Kasumi-1 (cell line): Measurements from ENCODE around the gene BRSK2.
A peak's percentile ranks its signal among the peaks of the same experiment; 100 is the strongest.

Source experiments
- DNase-seq, 2 experiments: peaks; one replicate each; lab custom pipeline; 2025; lab: John Stamatoyannopoulos, UW

Gene BRSK2

GRCh38 chr11:1483445-1483961, 93.8 kb downstream of the BRSK2 start:
- DNase-seq: no peak

DNA sequence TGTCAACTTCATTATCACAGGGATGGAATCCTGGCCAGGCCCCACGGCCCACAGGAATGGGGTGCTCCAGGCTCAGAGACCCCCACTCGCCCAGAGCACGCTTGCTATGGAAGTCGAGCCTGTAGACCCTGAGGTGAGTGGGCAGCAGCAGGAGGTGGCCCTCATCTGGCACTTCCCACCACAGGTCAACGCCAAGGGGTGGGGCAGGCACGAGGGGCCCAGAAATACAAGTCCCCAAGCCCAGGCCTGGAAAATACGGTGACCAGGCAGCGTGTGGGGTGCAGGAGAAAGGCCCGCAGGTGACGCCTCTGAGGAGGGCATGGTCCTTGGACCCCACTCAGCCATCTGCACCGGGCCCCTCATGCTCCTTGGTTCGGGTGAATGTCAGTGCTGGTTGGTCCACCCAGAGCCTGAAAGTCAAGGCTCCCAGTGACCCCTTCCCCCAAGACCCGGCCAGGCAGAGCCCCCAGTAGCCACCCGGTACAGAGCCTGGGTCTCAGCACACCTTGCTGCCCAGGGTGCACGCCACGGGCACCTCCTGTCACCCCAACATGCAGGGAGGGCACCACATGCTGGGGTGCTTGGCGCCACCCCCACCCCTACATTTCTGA, 94.4 kb downstream of the BRSK2 start:
- no peak for DNase-seq

DNA sequence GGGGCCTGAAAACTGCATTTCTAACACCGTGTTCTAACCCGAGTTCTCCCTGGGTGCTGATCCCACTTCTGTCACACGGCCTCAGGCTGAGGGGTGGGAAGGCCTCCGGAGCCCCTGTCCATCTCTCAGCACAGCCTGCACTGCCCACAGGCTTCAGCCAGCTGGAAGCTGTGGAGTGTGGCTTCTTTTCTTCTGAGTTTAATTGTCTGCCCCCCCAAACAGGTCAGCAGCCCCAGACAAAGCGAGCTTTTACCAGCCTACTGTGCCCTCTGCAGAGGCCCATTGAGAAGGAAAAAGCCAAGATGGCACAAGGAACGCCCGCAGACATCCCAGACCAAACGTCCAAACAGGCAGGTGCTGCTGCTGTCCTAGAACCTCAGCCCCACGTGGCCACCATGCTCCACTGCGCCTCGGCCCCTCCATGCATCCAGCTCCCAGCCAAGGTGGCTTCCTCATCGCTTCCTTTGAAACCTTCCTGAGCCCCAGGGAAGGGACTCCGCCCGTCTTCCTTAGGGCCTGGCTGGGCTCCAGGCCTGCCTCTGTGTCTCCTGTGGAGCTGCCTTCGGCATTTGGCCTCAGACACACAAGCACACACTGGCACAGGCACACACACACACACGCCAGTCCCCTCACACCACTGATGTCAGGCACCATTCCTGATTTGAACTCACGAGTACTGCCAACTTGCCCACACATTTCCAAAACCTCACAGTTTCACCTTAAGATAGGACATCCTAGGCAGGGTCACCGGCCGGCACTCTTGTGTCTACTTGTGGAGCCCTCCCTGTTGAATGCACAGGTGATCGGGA, 95.2 kb downstream of the BRSK2 start:
- DNase-seq: no peak

DNA sequence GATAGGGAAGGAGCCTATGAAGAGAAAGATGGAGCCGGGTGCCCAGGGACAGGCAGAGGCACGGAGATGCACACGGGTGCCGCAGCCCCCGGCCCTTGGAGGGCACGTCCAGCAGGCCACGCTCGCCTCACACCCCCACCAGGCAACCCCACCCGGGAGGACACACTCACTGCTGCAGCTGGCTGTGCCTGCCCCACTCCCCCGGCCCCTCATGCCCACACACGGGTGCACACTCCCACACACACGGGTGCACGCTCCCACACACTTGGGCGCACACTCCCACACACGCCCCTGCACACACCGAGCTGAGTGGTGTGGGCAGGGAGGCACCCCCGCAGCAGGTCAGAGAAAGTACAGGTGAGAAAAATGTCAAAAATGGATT, 95.8 kb downstream of the BRSK2 start:
- DNase-seq: no peak

- DNase-seq: no peak
Measured at GRCh38 chr11:1486054-1486825, 96.5 kb downstream of the BRSK2 start, which contains the start of gene MOB2. TSS of gene MOB2 (minus strand) at chr11:1486779. CDS start at chr11:1486556, 223 bp downstream.

GRCh38 chr11:1487091-1487850, 97.5 kb downstream of the BRSK2 start:
- DNase-seq: no peak

GRCh38 chr11:1487851-1488574, 98.3 kb downstream of the BRSK2 start:
- no peak for DNase-seq

DNA sequence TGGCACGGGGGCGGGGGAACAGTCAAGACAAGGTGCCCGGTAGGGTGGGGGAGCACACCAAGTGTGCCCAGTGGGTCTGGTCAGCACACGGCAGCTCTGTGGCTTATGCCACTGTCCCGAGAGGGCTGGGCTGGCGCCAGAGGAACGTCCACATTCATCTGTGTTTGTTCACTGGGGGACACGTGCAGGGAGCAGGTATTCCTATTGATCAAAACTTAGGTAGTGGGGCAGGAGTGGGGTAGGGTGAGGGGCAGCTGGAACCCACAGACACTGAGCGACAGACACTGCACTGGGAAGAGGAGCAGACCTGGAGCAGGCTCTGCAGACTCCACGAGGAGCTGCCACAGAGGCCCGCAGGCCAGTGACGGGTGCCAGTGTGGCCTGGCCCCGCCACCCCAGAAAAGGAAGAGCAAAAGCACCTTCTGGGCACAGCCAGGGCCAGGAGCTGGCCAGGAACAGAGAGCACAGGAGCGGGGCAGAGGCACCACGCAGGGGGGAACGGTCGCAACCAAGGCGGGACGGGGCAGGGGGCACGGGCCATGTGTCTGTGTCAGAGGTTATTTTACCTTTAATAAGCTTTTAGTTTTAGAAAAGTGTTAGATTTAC, 98.9 kb downstream of the BRSK2 start:
- DNase-seq: no peak

GRCh38 chr11:1490651-1491050, 100.9 kb downstream of the BRSK2 start:
- DNase-seq: no peak

DNA sequence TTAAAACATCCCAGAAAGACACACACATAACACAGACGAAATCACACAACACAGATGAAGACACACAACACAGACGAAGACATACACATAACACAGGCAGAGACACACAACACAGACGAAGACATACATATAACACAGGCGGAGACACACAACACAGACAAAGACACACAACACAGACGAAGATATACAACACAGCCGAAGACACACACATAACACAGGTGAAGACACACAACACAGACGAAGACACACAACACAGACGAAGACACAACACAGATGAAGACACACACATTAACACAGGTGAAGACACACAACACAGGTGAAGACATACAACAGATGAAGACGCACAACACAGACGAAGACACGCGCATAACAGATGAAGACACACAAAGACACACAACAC, 101.6 kb downstream of the BRSK2 start:
- no peak for DNase-seq

- DNase-seq: peak; percentile 7 to 43
Measured at GRCh38 chr11:1493650-1494244, 104.0 kb downstream of the BRSK2 start.

DNA sequence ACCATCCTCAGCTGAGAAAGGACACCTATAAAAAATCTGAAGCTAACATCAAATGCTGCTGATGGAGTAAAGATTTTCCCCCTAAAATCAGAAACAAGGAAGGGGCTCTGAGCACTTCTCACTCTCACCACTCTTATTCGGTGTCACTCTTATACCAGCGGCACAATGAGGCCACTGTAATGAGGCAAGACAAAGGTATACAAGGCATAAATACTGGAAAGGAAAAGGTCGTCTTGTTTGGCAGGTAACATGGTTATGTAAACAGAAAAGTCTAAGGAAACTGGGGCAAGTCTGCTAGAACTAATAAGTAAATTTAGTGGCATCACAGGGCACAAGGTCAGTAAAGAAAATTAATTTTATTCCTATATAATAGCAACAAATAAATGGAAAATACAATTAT, 104.9 kb downstream of the BRSK2 start:
- DNase-seq: no peak

DNA sequence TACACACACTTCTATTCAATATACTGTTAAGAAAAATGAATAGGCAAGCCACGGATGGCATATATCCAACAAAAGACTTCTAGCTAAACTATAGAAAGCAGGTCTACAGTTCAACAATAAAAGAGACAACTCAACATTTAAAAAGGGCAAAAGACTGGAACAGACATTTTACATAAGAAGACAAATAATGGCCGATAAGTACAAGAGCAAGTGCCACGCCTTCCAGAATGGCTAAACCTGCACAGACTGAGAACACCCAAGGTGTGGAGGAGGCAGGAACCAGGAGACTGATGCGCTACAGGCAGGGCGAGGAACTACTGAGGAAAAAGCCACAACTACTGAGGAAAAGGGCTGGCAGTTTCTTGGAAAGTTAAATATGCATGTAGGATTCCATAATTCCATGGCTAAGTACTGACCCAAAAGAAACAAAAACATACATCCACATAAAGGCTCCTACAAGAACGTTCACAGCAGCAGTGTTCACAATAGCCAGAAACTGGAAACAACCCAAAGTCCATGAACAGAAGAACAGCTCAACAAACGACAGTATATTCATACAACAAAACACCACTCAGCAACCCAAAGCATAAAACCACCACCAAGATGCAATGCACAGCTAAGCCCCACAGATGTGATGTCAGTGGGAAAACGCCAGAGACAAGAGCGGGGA, 106.5 kb downstream of the BRSK2 start:
- no peak for DNase-seq

- DNase-seq: no peak
Measured at GRCh38 chr11:1496761-1497095, 107.0 kb downstream of the BRSK2 start.

DNA sequence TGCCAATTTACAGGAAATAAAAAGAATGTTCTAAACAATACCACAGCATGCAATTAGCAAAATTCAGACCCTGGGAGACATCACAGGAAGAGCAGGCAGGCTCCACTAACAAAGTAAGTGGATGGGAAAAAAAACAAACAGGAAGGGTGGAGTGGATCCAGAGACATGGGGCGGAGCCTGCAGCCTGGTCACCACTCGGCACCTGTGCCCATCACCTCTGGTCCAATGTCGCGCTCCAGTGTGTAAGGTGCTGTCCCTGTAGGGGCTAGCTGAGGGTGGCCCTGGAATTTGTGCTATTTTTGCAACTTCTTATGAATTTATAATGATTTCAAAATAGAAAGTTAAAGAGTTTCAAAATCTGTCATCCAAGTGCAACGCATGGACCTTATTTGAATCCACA, 107.9 kb downstream of the BRSK2 start:
- no peak for DNase-seq

DNA sequence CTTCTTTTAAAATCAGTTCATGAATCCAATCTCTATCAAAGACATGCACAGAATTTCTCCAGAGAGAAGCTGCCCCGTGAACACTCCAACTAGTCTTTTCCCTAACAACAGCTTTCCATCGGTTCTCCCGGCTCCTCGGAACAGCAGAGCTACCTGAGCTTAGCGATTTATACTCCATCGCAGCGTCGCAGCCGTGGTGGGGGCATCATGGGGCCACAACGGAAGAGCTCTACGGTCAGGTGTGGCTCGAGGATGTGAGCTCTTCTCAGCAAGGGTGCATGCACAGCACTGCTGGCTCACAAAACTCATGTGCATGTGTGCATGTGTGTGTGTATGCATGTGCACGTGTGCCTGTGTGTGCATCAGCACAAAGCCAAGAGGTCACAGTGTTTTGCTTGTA, 108.5 kb downstream of the BRSK2 start:
- DNase-seq: no peak

- no peak for DNase-seq
Measured at GRCh38 chr11:1499261-1499890, 109.6 kb downstream of the BRSK2 start.

GRCh38 chr11:1499899-1500298, 110.2 kb downstream of the BRSK2 start:
- no peak for DNase-seq
